Skeletal muscle tissue (tissue), 5 donors: ENCODE measurements around the gene U2SURP. TPM values are rescaled to one million over a fixed set of nuclear protein-coding genes. Genes with fewer than 3 reads are reported as not detected.

Source experiments
- H3K27ac ChIP-seq: one replicate; pipeline ENCODE4 v1.7.0; 2013; ENCODE audit warnings: mild to moderate bottlenecking, low read depth, low read length, inconsistent platforms
- H3K27me3 ChIP-seq, 3 donors: one replicate each; pipeline ENCODE4 v1.7.0; 2013; ENCODE audit warnings: low read length in 3 of 3; ENCODE audit not compliant: control insufficient read depth in 3 of 3, insufficient read depth in 3 of 3
- H3K36me3 ChIP-seq, 3 donors: one replicate each; pipeline ENCODE4 v1.7.0; 2013; ENCODE audit warnings: low read length in 3 of 3; ENCODE audit not compliant: control insufficient read depth in 3 of 3, insufficient read depth in 3 of 3
- H3K4me1 ChIP-seq, 3 donors: one replicate each; pipeline ENCODE4 v1.7.0; 2013; ENCODE audit warnings: low read length in 3 of 3, mild to moderate bottlenecking in 3 of 3; ENCODE audit not compliant: control insufficient read depth in 3 of 3, insufficient read depth in 3 of 3
- H3K4me3 ChIP-seq, 3 donors: one replicate each; pipeline ENCODE4 v1.7.0; 2013; ENCODE audit warnings: low read length in 3 of 3
- H3K9ac ChIP-seq, 3 donors: one replicate each; pipeline ENCODE4 v1.7.0; 2013; ENCODE audit warnings: low read length in 3 of 3, mild to moderate bottlenecking in 3 of 3, moderate library complexity in 2 of 3, low read depth in 1 of 3
- H3K9me3 ChIP-seq, 3 donors: one replicate each; pipeline ENCODE4 v1.7.0; 2013; ENCODE audit warnings: low read length in 3 of 3; ENCODE audit not compliant: control insufficient read depth in 3 of 3
- small RNA-seq: library from RNA; depleted of rRNA; stranded (forward); fragments of <200 nt; gene quantifications from one replicate; pipeline ENCODE3, GENCODE V24; 2014
- total RNA-seq: library from RNA; depleted of rRNA; stranded (reverse); fragments of >200 nt; gene quantifications from one replicate; pipeline ENCODE4 v1.2.3, GENCODE V29; 2014
- donor health status: Osteomylitis.

U2SURP gene
- total RNA-seq, 1 donor from 2014 or later, result 47.5 TPM

GRCh38 chr3:143105170-143105569 is 103.8 kb downstream of the U2SURP start:
- Histone ChIP-seq H3K27ac (no peak overlapping the region), H3K27me3 (no peaks in the 10 kb centered on the region), H3K4me3 (no peak overlapping the region), H3K36me3 (no peaks in the 10 kb centered on the region), H3K9ac (no peak overlapping the region), H3K4me1 (no peaks in the 10 kb centered on the region), H3K9me3 (peaks cover 5 to 8% (median 6%) of the 10 kb centered on the region in 3 donors)

GRCh38 chr3:143109861-143110260 is 108.5 kb downstream of the U2SURP start:
- Histone ChIP-seq H3K4me1 (no peaks in the 10 kb centered on the region), H3K36me3 (no peaks in the 10 kb centered on the region), H3K9ac (no peak overlapping the region), H3K27me3 (peaks cover 0 to 3% (median 0%) of the 10 kb centered on the region in 3 donors), H3K27ac (no peak overlapping the region), H3K9me3 (peaks cover 5 to 6% (median 5%) of the 10 kb centered on the region in 3 donors), H3K4me3 (no peak overlapping the region)

Small RNAs within 50 kb of the gene (small RNA-seq; reads per million reads assigned to genes)
- not detected for gene AC021074.2

Other genes starting within 250 kb of the U2SURP start
- 3.1 TPM for gene PCOLCE2, start 112.5 kb upstream of the U2SURP start, total RNA-seq
- under 0.01 TPM for gene PAQR9, start 37.9 kb upstream of the U2SURP start, total RNA-seq
- 6.8 TPM for gene CHST2, start 118.2 kb downstream of the U2SURP start, total RNA-seq